HG03175 (cell line): ENCODE data around the gene SLBP.
"Not testable (repeated sequence)": the region's sequence is repeated elsewhere in the genome, so short reads cannot be mapped to it uniquely, and the experiment has no call there.

Source experiments
- ATAC-seq: cut with Tn5 transposase; IDR thresholded peaks from one replicate; pipeline ENCODE4 v1.9.1; 2021; ENCODE audit warnings: mild to moderate bottlenecking, moderate library complexity; ENCODE audit not compliant: unreplicated experiment

Gene SLBP

GRCh38 chr4:1678244-1678643 is 33.9 kb downstream of the SLBP start:
- no peak for ATAC-seq

DNA sequence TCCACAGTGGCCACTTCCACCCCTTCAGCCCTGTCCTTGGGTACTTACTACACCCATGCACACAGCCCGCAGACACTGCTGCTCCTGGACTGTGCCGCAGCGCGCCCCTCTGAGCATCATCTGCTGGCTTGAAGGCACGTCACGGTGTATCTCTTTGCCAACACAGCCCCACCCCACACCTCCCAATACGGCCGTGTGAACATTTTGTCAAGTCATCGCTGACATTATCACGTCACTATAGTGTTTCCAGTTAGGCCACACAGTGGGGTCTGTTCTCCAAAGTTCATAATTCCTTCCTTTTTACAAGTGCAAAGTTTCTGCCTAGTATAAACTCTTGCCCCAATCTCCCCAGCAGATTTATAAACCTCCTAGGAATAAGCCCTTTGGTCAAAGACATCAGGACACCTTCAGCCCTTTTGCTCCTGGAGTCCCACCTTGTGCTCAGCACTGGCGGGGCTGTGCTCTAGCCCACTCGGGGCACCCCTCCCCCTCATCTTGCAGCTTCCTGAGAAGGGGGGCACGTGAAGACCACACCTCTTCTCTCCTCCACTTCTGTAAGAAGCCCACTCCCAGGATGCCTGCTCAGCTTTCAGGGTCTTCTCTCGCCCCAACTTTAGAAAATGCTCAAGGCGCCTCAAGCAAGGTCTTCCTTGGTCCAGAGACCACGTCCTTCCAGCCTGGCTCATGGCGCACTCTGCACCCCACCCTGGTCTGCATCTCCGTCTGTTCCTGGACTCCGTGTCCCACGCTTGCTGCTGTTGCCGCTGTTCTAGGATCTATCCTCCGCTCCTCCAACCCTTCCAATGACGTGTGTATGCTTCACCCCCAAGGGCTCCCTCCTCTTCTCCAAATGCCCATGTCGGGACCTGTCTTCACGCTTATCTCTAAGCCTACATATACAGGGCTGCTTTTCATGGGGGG is 35.3 kb downstream of the SLBP start:
- ATAC-seq, result no peak

GRCh38 chr4:1675802-1676137 is 36.3 kb downstream of the SLBP start:
- no peak for ATAC-seq

DNA sequence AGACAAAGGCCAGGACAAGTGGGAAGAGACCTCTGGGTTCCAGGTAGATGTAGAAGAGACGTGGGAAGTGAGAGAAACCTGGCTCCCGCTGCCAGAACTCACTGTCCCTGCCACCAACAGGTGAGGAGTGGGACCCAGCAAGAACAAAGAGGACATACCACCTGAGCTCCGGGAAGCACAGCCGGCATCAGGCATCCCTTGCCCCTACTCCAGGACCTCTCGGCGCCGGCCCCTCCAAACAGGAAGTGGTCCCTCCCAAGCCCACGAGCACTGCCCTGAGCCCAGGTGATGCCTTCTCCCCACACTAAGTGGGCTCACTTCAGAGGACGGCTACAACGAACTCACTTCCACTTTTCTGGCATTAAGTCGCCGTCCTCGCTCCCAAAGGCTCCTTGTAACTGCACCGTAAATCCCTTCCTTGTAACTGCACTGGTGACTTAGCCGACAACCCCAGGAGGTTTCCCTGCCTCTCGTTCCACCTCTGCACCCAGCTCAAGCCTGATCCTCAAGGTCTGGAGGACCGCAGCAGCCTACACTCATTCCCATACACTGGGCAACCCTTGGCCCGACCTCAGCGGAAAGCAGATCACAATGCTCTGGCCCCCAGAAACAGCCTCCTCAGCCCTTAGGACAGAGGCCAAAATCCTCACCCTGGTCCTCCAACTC is 36.9 kb downstream of the SLBP start:
- ATAC-seq, result no peak

DNA sequence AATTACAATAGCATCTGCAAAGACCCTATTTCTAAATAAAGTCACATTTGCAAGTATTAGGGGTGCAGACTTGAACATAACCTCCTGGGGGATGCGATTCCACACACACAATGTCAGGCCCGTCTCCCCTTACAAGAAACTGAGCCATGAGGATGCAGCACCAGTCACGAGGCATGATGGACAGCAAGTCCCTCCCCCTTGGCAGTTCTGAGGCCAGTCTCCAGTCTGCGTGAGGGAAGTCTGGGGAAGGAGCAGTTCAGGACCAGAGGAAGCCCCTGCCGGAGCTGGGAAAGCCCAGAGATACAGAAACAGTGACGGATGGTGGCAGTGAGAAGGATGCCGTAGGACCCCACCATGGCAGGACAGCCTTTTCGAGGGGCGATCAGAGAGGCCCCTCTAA is 37.4 kb downstream of the SLBP start:
- no peak for ATAC-seq

DNA sequence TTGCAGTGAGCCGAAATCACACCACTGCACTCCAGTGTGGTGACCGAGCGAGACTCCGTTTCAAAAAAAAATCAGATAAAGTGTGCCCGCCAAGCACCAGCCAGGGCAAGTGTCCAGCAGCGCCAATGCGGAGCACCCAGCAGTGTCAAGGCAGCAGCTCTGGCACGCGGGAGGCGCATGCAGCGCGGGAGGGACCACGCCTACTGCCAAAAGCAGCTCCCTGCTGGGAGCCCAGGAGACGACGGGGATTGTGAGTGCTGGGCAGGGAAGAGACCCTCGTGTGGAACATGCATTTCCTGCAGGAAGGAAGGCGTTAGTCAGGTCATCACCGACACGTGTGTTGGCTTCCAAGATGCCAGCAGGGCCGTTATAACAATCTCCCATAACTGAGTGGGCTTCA is 38.4 kb downstream of the SLBP start:
- ATAC-seq, result no peak

- not testable (repeated sequence) for ATAC-seq
Measured at GRCh38 chr4:1671011-1671410, 41.1 kb downstream of the SLBP start.

DNA sequence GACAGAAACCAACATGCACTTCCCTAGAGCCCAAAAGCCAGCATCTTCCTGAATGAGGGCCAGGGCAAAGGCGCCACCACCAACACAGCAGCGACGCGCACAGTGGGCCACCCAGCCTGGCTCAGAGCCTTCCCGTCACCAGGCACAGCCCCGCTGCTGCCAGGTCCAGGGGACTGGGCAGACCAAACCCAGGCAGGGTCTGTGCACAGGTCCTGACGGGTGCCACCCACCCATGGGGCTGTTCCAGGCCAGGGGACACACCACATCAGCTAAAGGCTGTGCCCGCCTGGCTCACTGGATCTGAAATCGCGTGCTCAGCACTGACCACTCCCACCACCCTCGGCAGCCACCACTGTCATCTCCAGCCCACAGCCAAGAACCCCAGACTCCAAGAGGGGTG is 41.8 kb downstream of the SLBP start:
- ATAC-seq, result no peak

DNA sequence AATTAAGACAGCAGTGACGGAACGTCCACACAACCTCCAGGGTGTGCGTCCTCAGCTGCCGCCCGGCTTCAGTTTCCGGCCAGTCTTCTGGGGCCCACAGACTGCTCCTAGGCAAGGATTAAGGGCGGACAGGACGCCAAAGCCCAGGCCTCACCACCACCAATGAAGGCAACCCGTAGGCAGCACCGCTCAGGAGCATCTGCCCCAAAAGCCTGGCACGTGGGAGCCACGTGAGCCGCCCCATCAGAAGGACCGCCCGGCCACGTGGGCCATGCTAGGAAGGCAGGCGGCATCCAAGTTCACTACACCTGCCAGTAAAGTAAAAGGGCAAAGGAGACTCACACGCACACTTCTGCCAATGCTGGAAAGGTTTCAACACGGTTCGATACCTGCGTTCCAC is 42.3 kb downstream of the SLBP start:
- ATAC-seq, result no peak

- ATAC-seq, result no peak
Measured at GRCh38 chr4:1669270-1669669, 42.8 kb downstream of the SLBP start.

- no peak for ATAC-seq
Measured at GRCh38 chr4:1668488-1668840, 43.7 kb downstream of the SLBP start.

DNA sequence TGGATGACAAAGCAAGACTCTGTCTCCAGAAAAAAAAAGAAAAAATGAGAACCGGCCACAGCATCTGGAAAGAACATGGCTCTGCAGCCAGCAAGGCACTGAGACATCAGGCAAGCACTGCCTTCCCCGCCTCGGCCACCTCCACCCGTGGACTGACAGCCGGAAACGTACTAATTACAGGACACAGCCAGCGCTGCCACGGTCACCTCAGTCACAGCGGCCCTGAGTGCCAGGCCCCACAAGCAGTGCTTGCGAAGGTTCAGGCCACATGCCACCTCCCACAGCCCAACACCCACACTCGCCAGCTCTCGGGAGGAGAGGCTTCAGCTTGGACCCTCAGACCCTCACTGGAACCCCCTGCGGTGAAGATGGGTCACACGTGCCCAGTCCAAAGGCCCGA is 44.8 kb downstream of the SLBP start:
- ATAC-seq, result no peak

DNA sequence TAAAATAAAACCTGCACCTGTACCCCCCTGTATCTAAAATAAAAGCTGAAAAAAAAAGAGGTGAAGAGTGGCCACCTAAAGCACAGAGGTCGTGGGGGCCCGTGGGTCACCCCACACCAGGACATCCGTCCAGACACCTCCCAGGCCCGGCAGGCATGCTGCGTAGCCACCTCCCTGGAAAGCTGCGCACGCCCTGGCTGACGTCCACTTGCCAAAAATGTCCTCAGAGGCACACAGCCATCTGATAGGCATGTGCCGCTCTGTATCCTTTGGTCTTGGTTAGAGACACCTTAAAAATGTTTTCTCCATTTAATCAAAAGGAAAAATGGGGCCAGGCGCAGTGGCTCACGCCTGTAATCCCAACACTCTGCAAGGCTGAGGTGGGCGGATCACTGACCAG is 45.7 kb downstream of the SLBP start:
- ATAC-seq, result no peak

DNA sequence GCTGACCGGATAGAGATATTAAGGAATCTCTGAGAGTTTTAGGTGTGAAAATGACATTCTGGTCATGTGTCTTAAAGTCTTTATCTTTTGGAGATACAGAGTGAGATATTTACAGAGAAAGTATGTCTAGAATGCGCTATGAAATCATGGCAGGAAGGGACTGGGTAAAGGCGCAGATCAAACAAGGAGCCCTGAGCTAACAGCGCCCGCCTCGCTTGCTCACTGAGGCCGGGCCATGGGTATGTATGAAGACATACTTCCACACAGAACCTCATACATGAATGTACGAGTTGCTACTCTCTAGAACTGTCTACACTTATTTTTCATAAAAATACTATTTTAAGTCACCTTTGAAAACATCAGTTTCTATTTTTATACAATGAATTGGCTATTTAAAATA is 48.0 kb downstream of the SLBP start:
- no peak for ATAC-seq

GRCh38 chr4:1663549-1663948 is 48.6 kb downstream of the SLBP start:
- ATAC-seq, result no peak

GRCh38 chr4:1661695-1662094 is 50.4 kb downstream of the SLBP start:
- ATAC-seq, result no peak

DNA sequence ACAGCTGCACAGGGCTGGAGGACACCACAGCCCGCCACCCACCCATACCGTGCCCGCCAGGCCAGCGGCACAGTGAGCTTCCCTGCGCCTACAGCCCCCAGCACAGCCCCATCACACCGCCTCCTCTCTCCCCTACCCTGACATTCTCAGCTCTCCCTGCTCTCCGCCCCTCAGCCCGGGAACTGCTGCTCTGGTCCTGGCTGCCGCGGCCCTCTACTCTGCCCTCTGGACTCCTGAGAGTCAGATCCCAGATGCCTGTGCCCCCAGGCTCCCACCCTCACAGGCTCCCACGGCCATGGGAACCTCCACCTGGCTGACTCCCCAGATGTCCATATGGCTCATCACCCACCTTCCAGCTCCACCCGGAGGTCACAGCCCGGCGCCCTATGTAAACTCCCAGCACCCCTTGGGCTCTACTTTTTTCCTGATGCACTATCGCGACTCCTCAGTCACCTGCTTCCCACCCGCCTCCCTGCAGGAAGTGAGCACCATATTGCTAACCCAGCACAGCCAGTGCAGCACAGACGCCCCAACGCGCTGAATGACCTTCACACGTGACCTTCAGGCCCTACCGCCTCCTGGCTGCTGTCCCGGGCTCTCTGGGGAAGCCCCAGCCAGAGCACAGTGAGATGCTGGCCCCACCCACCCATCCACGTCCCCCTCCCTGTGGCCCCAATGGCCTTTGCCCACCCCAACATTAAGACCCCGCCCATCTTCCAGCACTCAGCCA is 51.0 kb downstream of the SLBP start:
- ATAC-seq, result no peak

DNA sequence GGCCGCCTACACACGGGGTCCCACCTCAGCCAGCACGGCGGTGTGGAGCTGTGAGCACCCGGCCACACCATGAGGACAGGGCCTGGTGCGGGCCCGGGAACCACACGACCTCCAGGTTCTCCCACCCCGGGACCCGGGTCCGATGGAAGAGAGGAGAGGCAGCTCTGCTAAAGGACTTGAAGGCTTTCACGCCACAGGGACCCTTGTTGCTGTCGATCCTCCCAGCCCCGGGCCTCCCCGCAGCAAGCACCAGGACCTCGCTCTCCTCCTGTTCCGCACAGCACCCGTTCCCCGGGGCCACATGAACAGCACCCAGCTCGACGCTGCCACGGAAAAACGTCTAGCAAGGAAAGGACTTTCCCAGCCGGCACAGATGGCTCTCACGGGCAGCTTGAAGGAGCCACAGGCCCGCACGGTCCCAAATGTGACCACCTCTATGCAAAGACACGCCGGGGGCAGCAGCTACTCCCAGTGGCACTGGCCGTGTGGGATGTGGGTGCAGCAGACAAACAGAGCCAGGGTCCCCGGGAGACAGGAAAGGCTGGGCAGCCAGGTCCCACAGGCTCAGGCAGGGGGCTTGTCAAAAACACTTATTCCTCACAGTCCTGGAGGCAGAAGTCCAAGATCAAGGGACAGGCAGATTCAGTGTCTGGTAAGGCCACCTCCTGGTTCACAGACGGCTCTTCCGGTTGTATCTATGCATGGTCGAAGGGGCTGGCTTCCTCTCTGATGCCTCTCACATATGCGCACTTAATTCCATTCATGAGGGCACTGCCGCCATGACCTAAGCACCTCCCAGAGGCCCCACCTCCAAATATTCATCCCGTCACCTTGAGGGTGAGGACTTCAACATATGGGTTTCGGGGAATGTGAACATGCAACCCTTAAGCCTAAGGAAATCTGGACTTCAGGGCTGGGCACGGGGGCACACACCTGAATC is 52.7 kb downstream of the SLBP start:
- no peak for ATAC-seq

- no peak for ATAC-seq
Measured at GRCh38 chr4:1658581-1658980, 53.5 kb downstream of the SLBP start.

- ATAC-seq, result no peak
Measured at GRCh38 chr4:1658146-1658545, 54.0 kb downstream of the SLBP start.

GRCh38 chr4:1656986-1657385 is 55.1 kb downstream of the SLBP start:
- no peak for ATAC-seq
